SHP77 treated with DMSO at 0.1 percent for 48 hours (cell line): ENCODE results near the gene FCER2.

Experiments used
- DNase-seq: peaks from one replicate; lab custom pipeline; 2025; lab: John Stamatoyannopoulos, UW

The FCER2 gene

GRCh38 chr19:7676854-7677253, 25.1 kb downstream of the FCER2 start, which contains the start of gene MCEMP1:
MCEMP1 (plus strand) TSS chr19:7677090; CDS start chr19:7677121, 31 bp downstream.
- DNase-seq: no peak

GRCh38 chr19:7676376-7676775, 25.6 kb downstream of the FCER2 start:
- DNase-seq: no peak

- peak; percentile 26 for DNase-seq
These were observed 27.6 kb downstream of the FCER2 start for GRCh38 chr19:7674010-7675005.

- no peak for DNase-seq
These were observed 29.4 kb downstream of the FCER2 start for GRCh38 chr19:7672522-7672921.

GRCh38 chr19:7670790-7671189, 31.1 kb downstream of the FCER2 start:
- DNase-seq: no peak

GRCh38 chr19:7670150-7670783, 31.7 kb downstream of the FCER2 start:
- no peak for DNase-seq

- no peak for DNase-seq
These were observed 32.3 kb downstream of the FCER2 start for GRCh38 chr19:7669641-7670040.

GRCh38 chr19:7668842-7669241, 33.1 kb downstream of the FCER2 start, which contains the start of gene RETN:
RETN (plus strand) TSS chr19:7669049; CDS start chr19:7669327, 278 bp downstream.
- DNase-seq: no peak

GRCh38 chr19:7665076-7665475, 36.9 kb downstream of the FCER2 start:
- no peak for DNase-seq

- DNase-seq: no peak
These were observed 38.2 kb downstream of the FCER2 start for GRCh38 chr19:7663706-7664105.

- no peak for DNase-seq
These were observed 39.3 kb downstream of the FCER2 start for GRCh38 chr19:7662657-7663056.

- DNase-seq: no peak
These were observed 40.0 kb downstream of the FCER2 start for GRCh38 chr19:7661744-7662538.

- no peak for DNase-seq
These were observed 43.7 kb downstream of the FCER2 start for GRCh38 chr19:7658219-7658686.

- DNase-seq: no peak
These were observed 44.7 kb downstream of the FCER2 start for GRCh38 chr19:7657131-7657751.

GRCh38 chr19:7655581-7655980, 46.4 kb downstream of the FCER2 start:
- DNase-seq: no peak

- DNase-seq: no peak
These were observed 47.5 kb downstream of the FCER2 start for GRCh38 chr19:7654401-7654800.

- peak; percentile 57 for DNase-seq
These were observed 49.8 kb downstream of the FCER2 start for GRCh38 chr19:7652061-7652641.

- no peak for DNase-seq
These were observed 51.8 kb downstream of the FCER2 start for GRCh38 chr19:7650148-7650547.

- DNase-seq: no peak
These were observed 53.5 kb downstream of the FCER2 start for GRCh38 chr19:7648265-7649014.

- no peak for DNase-seq
These were observed 54.8 kb downstream of the FCER2 start for GRCh38 chr19:7647156-7647555.

GRCh38 chr19:7646426-7646700, 55.6 kb downstream of the FCER2 start:
- no peak for DNase-seq
